ENCODE results near the gene EXD2. TPM values are rescaled to one million over a fixed set of nuclear protein-coding genes. Genes with fewer than 3 reads are reported as not detected.
A peak's percentile ranks its signal among the peaks of the same experiment; 100 is the strongest.

Gene EXD2
- total RNA-seq, 1 experiment from 2014 or later, result 17.4 TPM

GRCh38 chr14:69240527-69241173 is 49.4 kb downstream of the EXD2 start:
- DNase-seq (ENCODE audit: low read depth, low spot score), result no peak
- in situ Hi-C loops (cut with HindIII; ENCODE audit: low pct_unique_long_range_greater_than_20kb, low sequenced_read_pairs), result no loop called here

- in situ Hi-C loops (cut with HindIII; ENCODE audit: low pct_unique_long_range_greater_than_20kb, low sequenced_read_pairs), result no loop called here
- DNase-seq (ENCODE audit: low read depth, low spot score), result no peak
Measured at GRCh38 chr14:69241577-69241976, 50.3 kb downstream of the EXD2 start.

GRCh38 chr14:69242311-69243224 is 51.3 kb downstream of the EXD2 start:
- DNase-seq (ENCODE audit: low read depth, low spot score), result peak; percentile 77
- in situ Hi-C loops (cut with HindIII; ENCODE audit: low pct_unique_long_range_greater_than_20kb, low sequenced_read_pairs), result no loop called here

GRCh38 chr14:69244946-69245345 is 53.6 kb downstream of the EXD2 start:
- in situ Hi-C loops (cut with HindIII; ENCODE audit: low pct_unique_long_range_greater_than_20kb, low sequenced_read_pairs), result no loop called here
- DNase-seq (ENCODE audit: low read depth, low spot score), result no peak

- in situ Hi-C loops (cut with HindIII; ENCODE audit: low pct_unique_long_range_greater_than_20kb, low sequenced_read_pairs), result no loop called here
- DNase-seq (ENCODE audit: low read depth, low spot score), result no peak
Measured at GRCh38 chr14:69246331-69246730, 55.0 kb downstream of the EXD2 start.

- in situ Hi-C loops (cut with HindIII; ENCODE audit: low pct_unique_long_range_greater_than_20kb, low sequenced_read_pairs), result no loop called here
Measured at GRCh38 chr14:69247676-69248440, 56.6 kb downstream of the EXD2 start.

GRCh38 chr14:69249603-69250002 is 58.3 kb downstream of the EXD2 start:
- in situ Hi-C loops (cut with HindIII; ENCODE audit: low pct_unique_long_range_greater_than_20kb, low sequenced_read_pairs), result no loop called here

More at GRCh38 chr14:69247676-69248440, 56.6 kb downstream of the EXD2 start:
- DNase-seq (ENCODE audit: low read depth, low spot score), result no peak

GRCh38 chr14:69252851-69253250 is 61.6 kb downstream of the EXD2 start:
- in situ Hi-C loops (cut with HindIII; ENCODE audit: low pct_unique_long_range_greater_than_20kb, low sequenced_read_pairs), result no loop called here
- DNase-seq (ENCODE audit: low read depth, low spot score), result no peak

More at GRCh38 chr14:69249603-69250002, 58.3 kb downstream of the EXD2 start:
- DNase-seq (ENCODE audit: low read depth, low spot score), result no peak

GRCh38 chr14:69259168-69259526 is 67.8 kb downstream of the EXD2 start:
- in situ Hi-C loops (cut with HindIII; ENCODE audit: low pct_unique_long_range_greater_than_20kb, low sequenced_read_pairs), result no loop called here
- no peak for DNase-seq (ENCODE audit: low read depth, low spot score)

GRCh38 chr14:69259527-69260189 is 68.4 kb downstream of the EXD2 start, which contains the start of gene GALNT16:
GALNT16 (plus strand) TSS chr14:69260158; CDS start chr14:69260291, 133 bp downstream.
- DNase-seq (ENCODE audit: low read depth, low spot score), result no peak
- in situ Hi-C loops (cut with HindIII; ENCODE audit: low pct_unique_long_range_greater_than_20kb, low sequenced_read_pairs), result no loop called here

GRCh38 chr14:69260190-69260860 is 69.0 kb downstream of the EXD2 start:
- in situ Hi-C loops (cut with HindIII; ENCODE audit: low pct_unique_long_range_greater_than_20kb, low sequenced_read_pairs), result no loop called here
- no peak for DNase-seq (ENCODE audit: low read depth, low spot score)

GRCh38 chr14:69260861-69261564 is 69.7 kb downstream of the EXD2 start:
- in situ Hi-C loops (cut with HindIII; ENCODE audit: low pct_unique_long_range_greater_than_20kb, low sequenced_read_pairs), result no loop called here
- DNase-seq (ENCODE audit: low read depth, low spot score), result no peak

GRCh38 chr14:69261761-69262331 is 70.5 kb downstream of the EXD2 start:
- in situ Hi-C loops (cut with HindIII; ENCODE audit: low pct_unique_long_range_greater_than_20kb, low sequenced_read_pairs), result no loop called here
- no peak for DNase-seq (ENCODE audit: low read depth, low spot score)

- DNase-seq (ENCODE audit: low read depth, low spot score), result peak; percentile 13
- in situ Hi-C loops (cut with HindIII; ENCODE audit: low pct_unique_long_range_greater_than_20kb, low sequenced_read_pairs), result no loop called here
Measured at GRCh38 chr14:69262516-69262915, 71.2 kb downstream of the EXD2 start.

GRCh38 chr14:69263364-69263763 is 72.1 kb downstream of the EXD2 start:
- in situ Hi-C loops (cut with HindIII; ENCODE audit: low pct_unique_long_range_greater_than_20kb, low sequenced_read_pairs), result no loop called here
- no peak for DNase-seq (ENCODE audit: low read depth, low spot score)

GRCh38 chr14:69263771-69264170 is 72.5 kb downstream of the EXD2 start:
- no peak for DNase-seq (ENCODE audit: low read depth, low spot score)
- in situ Hi-C loops (cut with HindIII; ENCODE audit: low pct_unique_long_range_greater_than_20kb, low sequenced_read_pairs), result no loop called here
